A172 (cell line): ENCODE measurements around the gene ITGA3. TPM values are rescaled to one million over a fixed set of nuclear protein-coding genes. Genes with fewer than 3 reads are reported as not detected.

Source experiments
- DNase-seq: peaks from one replicate; pipeline ENCODE4 v3.0.0-alpha.2; 2015; ENCODE audit warnings: low spot score
- total RNA-seq: library from RNA; depleted of rRNA; stranded (reverse); fragments of >200 nt; shearing (Covaris generic); gene quantifications from 2 replicates; pipeline ENCODE4 v1.2.3, GENCODE V29; 2014

ITGA3 gene
- total RNA-seq, 1 experiment from 2014 or later = 839 TPM

- no peak for DNase-seq
Measured at GRCh38 chr17:50070908-50071680, 15.2 kb downstream of the ITGA3 start.

DNA sequence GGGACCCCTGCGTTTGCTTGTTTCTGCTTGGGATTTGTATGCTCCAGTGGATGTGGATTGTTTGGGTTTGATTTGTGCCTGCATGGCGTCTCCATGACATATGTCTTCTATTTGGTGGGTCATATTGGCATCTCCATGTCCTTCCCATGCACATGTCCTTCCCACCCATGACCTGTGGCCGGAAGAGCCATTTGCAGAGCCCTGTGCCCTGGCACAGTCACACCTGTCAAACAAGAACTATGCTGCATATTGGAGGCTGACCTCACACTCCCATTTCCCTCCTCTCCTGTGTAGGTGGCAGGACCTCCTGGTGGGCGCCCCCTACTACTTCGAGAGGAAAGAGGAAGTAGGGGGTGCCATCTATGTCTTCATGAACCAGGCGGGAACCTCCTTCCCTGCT is 15.8 kb downstream of the ITGA3 start:
- no peak for DNase-seq

- peak; percentile 51 for DNase-seq
Measured at GRCh38 chr17:50072130-50072529, 16.2 kb downstream of the ITGA3 start.

DNA sequence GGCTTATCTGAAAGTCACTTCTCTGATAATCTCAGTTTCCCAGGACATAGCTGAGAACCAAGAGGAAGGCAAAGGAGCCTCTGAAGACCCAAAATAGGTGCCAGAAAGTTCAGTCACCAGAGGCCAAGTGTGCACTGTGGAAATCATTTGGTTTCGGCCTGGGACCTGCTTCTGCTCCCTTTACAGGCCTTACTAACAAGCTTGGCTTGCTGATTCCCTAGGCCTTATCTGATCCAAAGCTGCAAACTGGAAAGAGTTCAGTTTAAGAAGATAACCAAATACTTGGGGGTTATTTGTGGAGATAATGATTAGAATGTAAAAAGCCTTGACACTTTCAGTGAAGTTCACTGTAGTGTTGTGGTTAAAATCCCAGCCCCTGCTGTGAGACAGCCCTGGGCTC is 17.0 kb downstream of the ITGA3 start:
- no peak for DNase-seq

DNA sequence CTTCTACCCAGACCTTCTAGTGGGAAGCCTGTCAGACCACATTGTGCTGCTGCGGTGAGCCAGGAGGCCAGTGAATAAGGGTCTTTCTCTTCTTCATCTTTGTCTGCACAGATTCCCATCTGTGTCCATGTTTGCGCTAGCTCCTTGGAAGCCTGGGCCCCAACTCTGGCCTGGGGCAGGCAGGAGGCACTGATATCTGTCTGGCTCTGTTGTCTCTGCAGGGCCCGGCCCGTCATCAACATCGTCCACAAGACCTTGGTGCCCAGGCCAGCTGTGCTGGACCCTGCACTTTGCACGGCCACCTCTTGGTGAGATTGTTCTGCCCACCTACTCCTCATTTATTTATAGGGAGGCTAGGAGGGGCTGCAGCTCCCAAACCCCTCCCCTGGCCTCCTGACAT is 18.3 kb downstream of the ITGA3 start:
- no peak for DNase-seq

- no peak for DNase-seq
Measured at GRCh38 chr17:50075446-50076032, 19.6 kb downstream of the ITGA3 start.

GRCh38 chr17:50076221-50076590 is 20.3 kb downstream of the ITGA3 start:
- DNase-seq = no peak

- no peak for DNase-seq
Measured at GRCh38 chr17:50076591-50077235, 20.8 kb downstream of the ITGA3 start.

DNA sequence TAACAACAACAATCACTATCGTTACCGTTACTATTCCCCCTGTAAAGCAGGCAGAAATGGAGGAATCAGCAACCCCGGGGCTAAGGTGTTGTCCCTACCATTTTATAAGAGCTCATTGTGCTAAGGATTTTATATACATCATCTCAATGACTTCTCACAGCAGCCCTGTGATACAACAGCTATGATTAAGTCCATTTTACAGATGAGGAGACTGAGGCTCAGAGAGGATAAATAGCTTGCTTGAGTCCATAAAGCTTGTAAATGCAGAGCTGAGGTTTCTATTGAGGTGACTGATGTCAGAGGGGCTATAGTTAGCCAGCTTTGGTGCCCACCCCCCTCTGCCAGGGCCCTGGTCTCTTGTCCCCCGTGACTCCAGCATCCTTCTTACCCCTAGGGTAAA is 22.5 kb downstream of the ITGA3 start:
- no peak for DNase-seq

GRCh38 chr17:50079334-50080095 is 23.6 kb downstream of the ITGA3 start:
- peak; percentile 70 for DNase-seq

DNA sequence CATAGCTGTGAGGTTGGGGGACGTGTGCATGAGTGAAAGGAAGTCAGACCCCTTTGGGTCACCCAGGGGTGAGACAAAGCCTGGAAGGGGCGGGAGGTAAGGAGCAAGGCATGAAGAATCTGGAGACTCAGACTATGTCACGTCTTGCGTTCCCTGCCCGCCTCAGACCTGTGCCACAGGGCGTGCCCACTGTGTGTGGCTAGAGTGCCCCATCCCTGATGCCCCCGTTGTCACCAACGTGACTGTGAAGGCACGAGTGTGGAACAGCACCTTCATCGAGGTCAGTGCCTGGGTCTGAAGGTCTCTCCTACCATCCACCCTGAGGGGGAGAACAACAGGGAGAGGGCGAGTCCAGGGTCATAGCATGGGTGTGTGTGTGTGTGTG is 24.2 kb downstream of the ITGA3 start:
- no peak for DNase-seq

DNA sequence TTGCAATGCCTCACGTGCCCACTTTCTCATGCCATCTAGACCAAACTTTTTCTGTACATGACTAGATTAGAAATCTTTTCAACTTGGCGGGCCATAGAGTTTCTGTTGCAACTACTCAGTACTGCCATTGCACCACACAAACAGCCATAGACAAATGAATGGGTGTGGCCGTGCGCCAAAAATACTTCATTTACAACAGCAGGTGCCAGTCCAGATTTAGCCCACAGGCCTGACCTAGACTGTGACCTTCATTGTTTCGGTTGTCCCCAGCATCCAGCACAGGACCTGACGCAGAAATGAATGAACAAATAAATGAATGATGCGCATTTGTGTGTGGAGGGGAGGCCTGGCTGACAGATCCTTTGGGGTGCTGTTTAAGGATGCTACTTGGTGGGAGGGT is 24.9 kb downstream of the ITGA3 start:
- DNase-seq = peak; percentile 40

GRCh38 chr17:50081757-50082156 is 25.8 kb downstream of the ITGA3 start:
- no peak for DNase-seq

DNA sequence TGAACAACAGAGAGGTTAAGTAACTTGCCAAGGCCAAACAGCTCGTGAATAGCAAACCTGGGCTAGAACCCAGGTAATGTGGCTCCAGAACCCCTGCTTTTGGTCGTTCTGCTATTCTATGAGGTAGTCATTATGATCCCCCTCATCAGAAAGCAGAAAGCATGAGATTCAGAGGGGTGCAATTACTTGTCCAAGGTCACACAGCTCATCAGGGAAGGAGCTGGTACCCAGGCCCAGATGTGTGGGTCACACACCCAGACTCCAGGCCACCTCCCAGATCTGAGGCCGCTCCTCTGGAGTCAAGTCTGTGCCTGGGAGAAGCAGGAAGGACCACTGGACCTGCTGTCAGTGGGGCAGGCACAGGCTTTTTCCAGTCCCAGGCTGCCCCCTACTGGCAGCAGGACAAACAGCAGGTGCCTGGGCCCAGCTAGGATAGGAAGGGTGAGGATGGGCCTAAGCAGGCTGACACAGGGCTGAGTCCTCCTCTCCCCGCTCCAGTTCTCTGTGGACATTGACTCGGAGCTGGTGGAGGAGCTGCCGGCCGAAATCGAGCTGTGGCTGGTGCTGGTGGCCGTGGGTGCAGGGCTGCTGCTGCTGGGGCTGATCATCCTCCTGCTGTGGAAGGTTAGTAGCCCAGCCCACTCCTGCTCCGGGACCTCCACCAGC is 31.5 kb downstream of the ITGA3 start:
- DNase-seq = peak; percentile 59

GRCh38 chr17:50087912-50088405 is 32.0 kb downstream of the ITGA3 start:
- DNase-seq = no peak

DNA sequence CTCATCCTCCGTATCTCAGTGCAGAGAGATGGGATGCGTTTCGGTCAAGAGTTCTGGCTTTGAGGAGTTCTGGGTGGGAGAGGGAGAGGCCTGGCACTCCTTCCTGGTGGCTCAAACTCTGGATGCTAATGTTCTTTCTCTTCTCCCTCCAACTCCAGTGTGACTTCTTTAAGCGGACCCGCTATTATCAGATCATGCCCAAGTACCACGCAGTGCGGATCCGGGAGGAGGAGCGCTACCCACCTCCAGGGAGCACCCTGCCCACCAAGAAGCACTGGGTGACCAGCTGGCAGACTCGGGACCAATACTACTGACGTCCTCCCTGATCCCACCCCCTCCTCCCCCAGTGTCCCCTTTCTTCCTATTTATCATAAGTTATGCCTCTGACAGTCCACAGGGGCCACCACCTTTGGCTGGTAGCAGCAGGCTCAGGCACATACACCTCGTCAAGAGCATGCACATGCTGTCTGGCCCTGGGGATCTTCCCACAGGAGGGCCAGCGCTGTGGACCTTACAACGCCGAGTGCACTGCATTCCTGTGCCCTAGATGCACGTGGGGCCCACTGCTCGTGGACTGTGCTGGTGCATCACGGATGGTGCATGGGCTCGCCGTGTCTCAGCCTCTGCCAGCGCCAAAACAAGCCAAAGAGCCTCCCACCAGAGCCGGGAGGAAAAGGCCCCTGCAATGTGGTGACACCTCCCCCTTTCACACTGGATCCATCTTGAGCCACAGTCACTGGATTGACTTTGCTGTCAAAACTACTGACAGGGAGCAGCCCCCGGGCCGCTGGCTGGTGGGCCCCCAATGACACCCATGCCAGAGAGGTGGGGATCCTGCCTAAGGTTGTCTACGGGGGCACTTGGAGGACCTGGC is 33.3 kb downstream of the ITGA3 start:
- DNase-seq = no peak

- DNase-seq = no peak
Measured at GRCh38 chr17:50090071-50090470, 34.2 kb downstream of the ITGA3 start.

- no peak for DNase-seq
Measured at GRCh38 chr17:50090971-50091917, 35.3 kb downstream of the ITGA3 start.

DNA sequence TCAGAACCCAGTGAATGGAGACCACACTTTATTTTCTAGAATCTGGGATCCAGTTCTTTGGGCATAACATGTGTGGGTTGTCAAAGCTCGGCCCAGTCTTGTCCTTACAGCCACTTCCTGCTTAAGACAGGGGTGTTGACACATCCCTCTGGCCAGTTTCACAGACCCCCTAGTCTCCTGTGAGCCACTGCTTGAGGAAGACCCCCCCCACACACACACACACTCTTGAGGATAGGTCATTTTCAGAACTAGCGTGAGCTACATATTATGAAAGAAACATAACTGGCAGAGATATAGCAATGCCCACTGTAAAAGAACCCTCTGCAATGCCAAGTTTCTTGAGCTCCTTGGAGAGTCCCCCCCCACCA is 36.0 kb downstream of the ITGA3 start:
- no peak for DNase-seq

- no peak for DNase-seq
Measured at GRCh38 chr17:50093246-50093645, 37.3 kb downstream of the ITGA3 start.
